ENCODE results near the gene VPS41.

The VPS41 gene

DNA sequence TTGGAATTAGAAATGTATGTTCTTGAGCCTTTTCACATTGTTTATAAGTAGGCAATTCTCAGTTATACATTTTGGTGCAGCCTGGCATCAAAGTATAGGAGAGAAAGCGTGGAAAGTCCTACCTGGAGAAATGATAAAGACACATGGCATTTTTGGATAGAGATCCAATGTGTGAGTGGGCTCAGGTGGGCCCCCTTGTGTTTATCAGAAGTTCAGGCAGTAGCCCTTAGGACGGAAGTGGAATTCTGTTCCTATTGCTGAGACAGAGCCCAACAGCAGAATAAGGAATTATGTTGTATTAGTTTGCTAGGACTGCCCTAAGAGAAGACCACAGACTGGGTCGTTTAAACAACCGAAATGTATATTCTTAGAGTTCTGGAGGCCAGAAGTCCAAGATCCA is 192.6 kb downstream of the VPS41 start:
- no peak for DNase-seq

DNA sequence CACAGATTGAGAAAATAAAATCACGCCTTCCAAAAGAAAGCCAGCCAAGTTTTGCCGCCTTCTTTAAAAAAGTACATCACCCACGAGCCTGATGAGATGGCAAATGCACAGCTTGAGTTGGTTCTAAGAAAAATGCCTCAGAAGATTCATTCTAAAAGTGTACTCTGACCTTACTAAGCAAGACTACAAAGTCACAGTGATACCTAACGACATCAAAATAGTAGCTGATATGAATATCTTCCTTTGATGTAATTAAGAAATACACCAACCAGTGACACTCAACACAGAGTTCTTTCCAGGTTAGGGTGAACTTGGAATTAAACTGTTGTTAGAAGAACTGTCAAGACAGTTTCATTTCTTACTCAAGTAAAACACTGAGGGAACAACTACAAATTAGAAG is 199.9 kb downstream of the VPS41 start:
- no peak for DNase-seq

DNA sequence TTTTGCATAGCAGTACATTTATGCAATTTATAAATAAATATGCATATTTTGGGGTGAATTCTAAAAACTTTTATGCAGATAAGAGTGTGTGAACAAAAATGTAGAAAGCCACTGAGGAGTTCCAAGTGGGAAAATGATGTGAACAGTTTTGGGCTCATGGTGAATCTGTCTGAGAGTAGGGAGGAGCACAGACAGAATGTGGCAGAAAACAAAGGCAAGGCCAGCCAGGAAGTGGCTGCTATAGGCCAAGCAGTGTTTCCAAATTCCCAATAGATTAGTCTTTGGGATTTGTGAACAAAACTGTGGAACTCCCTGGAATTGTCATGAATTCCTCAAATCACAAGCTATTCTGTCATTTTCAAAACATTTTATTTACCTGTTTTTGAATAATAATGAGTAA is 204.2 kb downstream of the VPS41 start:
- no peak for DNase-seq

DNA sequence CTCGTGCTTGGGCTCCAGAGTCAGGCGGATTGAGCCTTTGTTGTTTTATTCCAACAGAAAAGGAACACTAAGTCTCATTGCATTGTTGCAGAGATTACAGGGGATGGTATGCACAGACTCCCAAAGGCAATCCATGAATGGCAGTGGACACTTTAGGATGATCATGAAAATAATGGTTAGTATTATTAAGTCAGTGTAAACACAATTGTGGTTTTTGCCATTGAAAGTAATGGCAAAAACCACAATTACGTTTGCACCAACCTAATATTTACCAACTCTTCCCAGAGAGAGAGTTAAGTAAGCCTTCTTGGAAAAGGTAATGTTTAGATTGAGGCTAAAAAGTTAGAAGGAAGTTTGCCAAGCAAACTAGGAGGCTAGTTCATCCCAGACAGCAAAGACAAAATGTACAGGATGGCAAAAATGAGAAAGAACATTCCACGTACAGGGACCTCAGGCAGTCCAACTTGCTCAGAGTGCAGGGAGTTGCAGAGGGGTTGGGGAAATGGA is 204.9 kb downstream of the VPS41 start:
- no peak for DNase-seq

DNA sequence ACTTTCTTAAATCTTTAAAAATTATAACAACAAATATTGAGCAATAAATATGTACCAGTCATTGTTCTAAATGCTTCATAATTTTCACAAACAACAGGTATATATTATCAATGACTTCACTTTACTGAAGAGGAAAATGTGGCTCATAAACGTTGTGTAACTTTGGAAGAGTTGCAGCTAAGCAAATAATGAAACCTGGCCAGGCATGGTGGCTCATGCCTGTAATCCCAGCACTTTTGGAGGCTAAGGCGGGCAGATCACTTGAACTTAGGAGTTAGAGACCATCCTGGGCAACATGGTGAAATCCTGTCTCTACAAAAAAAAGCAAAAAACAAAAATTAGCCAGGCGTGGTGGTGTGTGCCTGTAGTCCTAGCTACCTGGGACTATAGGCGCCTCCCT is 205.9 kb downstream of the VPS41 start:
- DNase-seq: no peak

DNA sequence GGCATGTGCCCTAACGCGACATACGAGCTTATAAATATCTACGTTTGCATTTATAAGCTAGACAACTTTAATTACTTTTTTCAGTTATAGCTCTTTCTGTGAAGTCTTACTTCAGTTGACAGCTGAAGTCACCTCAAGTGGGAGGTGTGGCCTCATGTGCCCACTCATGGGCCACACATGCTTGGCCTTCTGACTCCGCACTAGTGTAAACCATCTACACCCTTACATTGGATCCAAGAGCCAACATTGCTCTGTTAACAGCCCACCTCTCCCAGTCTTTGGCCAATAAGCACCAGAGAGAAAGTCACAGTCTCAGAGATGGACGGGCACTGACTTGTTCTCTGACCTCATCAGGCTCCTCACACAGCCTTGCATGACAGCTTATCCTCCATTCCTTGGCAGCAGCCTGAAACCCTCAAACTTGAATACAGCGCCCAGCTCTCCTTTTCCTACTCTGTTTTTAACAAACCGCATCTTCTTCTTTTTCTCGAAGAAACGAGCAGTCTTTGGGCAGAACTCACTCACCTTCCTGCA is 206.9 kb downstream of the VPS41 start:
- no peak for DNase-seq

DNA sequence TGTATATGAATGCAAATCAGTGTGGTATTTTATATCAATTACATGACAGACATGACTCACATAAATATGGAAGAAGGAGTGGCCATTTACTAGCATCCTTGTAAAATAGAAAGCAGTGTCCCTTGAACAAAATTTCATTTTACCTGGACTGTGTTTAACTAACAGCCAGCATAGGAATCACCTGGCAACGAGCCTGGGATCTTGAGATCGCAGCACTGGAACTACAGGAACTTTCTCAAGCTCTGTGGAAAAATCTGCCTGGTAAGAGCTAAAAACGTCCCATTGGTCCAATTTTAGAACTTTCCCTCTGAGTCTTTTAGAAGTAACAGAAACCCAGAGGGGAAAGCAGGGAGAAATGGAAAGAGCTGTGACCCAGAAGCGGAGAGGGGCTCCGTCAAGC is 208.9 kb downstream of the VPS41 start:
- no peak for DNase-seq

DNA sequence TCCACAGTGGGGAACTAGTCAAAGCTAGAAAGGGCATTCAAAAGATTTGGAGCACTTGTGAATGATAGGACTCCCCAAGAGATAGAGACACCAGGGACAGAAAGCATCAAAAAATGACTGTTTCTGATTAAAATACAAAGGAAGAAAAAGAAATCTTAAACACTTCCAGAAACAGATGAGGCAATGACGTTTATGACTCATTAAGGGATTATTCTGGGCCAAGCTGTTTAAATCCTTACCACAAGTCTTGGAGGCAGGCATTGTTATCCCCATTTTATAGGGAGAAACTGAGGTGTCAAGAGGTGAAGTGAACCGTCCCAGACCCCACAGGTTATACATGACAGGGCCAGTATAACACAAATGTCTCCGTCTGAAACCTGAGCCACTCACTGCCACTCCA is 209.5 kb downstream of the VPS41 start:
- DNase-seq: no peak

DNA sequence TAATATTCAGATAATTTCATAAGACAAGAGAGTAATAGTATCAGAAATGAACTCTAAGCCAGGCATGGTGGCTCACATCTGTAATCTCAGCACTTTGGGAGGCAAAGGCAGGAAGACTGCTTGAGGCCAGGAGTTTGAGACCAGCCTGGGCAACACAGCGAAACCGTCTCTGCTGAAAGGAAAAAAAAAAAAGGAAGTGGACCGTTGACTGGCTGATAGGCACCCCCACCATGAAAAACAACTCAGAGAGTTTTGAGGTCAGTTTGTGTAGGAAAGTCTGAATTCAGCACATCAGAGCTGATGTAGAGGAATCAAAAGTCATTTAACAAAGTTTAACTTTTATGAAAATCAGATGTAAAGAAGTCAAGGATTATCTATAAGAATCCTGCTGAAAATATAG is 214.7 kb downstream of the VPS41 start:
- no peak for DNase-seq

DNA sequence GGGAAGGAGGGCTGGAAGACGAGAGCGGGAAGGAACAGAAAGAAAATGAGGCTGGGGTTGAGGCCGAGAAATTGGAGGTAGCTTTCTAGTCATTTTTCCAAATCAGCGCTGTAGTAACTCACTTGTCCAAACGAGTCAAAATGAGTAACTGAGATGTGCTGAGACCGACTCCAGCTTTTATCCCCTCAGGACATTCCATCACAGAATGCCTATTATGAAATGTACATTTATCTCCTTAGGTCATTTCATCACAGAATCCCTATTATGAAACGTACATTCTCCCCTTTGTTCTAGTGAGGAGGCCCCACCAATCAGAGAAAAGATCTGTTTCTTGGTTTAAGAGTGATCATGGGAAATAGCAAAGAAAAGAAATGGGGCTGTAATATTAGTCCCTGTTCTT is 222.1 kb downstream of the VPS41 start:
- no peak for DNase-seq

DNA sequence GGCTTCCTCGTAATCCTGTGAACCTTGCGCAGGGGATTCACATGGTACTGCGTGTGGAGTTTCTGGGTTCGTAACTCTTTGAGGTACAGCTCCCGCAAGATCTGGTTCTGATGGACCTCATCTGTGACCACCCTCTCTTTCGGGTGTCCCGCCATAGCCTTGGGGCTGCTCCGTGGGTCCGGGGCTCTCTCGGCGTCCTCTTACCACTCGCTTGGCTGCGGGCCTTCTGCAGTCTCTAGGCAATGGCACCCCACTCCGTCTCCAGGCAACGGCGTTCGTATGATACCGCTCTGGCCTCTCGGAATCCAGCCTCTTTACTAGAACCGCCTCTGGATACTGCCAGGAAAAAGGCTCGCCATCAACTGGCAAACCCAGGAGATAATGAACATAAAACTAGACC is 223.1 kb downstream of the VPS41 start:
- no peak for DNase-seq

DNA sequence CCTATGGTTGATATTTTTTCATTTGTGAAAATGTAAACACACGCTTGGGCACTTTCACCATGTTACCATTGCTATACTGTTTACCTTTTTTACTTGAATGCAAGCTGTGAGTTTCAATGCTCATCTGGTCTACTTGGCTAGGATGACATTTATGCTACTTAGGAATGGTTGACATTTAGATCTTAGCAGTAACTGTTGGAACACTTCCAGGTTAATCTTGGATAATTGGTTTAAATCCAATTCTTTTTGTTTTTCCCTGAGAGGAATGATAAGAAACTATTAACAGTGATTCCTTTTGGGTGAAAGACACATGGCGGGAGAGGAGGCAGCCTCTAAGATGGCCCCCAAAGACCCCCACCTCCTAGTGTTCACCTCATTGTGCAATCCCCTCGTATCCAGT is 226.4 kb downstream of the VPS41 start:
- DNase-seq: no peak

DNA sequence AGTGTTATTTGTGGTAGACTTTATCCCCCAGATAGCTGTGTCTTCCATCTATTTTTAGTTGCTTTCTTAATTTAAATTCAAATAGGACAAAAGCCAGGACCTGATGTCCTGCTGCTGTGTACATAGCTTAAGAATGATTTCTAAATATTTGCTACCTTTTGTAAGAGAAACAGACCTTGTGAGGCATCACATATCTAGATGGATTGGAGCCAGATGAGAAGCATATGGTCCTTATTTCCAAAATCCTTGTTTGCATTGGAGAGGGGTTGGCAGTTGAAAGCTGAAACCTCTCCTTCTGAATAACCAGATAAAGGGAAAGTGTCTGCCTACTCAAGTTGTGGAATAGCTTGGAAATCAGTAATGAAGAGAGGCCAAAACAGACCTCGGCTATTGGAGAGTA is 227.1 kb downstream of the VPS41 start:
- DNase-seq: no peak

DNA sequence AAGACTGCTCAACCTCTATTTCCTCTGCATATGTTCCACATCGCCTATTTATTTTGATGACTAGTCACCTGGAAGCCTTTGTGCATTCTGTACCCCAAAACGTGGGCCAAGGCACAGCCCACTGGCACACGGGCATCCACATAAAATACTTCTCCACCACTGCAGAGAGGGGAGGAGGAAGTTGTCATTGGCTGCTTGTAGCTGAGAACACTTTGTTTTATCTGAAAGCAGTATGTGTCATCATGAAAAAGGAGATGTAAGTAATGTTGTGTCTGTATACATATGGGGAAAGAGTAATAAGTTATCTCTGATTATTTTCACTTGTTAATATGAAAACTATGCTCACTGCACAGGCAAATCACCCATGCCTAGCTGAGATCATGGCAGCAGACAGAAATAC is 229.6 kb downstream of the VPS41 start:
- DNase-seq: no peak

DNA sequence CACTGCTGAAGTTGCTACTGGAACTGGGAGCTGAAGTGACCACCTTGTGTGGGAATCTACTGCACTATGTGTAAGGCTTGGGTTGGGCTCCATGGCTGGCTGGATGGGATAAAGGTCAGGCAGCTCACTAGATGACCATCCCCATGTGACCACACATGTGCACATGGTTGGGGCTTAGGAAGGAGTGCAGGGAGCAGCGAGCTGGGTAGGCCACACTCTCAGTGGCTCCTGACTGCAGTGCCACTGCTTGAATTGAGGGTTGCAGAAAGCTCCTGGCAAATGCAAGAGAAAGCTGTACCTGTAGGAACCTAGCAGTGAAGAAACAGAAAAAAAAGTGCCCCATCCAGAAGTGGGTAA is 230.3 kb downstream of the VPS41 start:
- no peak for DNase-seq

DNA sequence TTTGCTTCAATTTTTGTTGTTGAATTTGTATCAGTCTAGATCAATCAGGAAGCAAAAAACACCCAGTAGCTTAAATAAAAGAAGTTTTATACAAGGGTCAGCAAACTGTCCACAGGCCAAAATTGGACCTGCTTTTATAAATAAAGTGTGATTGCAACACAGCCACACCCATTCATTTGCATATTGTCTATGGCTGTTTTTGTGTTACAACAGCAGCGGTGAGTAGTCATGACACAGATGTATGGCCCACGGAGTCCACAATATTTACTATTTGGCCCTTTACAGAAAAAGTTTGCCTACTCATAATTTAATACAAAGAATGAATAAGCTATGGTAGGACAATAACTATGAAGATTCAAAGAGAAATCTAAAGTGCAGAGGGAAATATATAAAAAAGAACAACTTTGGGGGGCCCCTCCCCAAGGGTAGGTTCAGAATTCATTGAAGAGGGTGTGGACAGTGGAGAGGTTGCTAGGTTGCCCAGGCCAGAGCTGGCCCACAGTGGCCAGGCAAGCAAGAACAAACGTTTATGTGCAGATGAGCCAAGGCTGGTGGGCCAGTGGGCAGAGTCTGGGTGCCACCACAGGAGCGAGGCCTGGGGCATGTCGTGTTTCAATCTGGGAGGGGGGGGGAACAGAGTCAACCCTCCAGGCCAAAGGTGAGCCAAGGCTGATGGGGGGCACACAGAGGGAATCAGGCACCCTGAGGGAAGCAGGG is 230.9 kb downstream of the VPS41 start:
- no peak for DNase-seq

DNA sequence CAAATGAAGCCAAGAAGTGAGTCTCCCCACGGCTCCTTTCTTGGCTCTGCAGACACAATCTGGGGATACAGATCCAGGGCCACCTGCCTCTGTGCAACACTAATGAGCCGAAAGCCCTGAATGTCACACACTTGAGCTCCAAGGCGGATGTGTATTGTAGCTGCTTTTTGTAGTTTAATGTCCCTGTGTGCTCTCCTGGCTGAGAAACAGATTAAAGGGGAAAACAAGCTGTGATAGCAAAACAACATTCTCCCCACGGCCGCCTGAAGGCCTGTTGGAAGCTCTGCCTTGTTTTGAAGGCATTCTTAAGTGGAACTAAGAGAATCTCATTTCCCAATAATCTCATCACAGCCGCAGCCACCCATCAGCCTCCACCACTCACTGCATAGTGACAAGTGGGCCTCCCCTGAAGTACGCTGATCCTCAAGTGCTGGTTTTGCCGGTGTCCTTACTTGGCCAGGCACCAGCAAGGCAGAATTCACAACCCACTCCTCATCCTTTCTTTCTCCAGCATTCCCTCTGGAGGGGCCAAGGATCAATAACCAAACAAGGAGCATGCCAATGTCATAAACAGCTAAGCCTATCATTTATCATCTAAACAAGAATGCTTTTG is 233.4 kb downstream of the VPS41 start:
- no peak for DNase-seq

DNA sequence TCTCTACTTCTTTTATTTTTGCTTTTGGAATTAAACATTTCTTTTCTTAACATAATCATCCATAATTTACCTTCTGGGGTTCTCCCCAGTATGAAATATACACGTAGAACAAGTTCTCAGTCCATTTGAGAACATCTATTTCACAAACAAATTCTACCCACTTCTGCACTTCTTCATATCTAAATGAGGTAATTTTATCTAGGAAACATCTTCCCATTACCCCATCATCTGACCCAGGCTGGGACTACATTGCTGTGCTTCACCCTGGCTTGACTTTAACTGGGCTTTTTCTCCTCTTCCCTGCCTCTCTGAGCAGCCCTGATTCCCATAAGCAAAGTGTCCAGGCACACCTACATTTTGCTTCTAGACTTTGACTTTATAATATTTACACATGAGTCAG is 234.5 kb downstream of the VPS41 start:
- no peak for DNase-seq

DNA sequence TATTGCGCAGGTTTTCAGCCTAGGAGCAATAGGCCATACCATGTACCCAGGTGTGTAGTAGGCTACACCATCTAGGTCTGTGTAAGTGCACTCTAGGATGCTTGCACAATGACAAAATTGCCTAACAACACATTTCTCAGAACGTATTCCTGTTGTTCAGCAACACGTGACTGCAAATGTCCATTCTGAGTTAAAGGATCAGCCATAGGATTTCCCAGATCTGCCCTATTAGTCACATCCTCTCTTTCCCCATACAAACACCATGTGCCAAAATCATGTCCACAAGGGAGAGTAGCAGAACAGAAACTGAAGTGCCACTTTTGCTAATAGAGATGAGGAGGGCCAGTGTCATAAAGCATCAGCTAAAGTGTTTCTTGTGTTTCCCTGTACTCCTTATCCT is 235.2 kb downstream of the VPS41 start:
- DNase-seq: no peak

All from KG1 (cell line).